Transverse colon (tissue), 4 donors: ENCODE data around the gene SEC23B. TPM values are rescaled to one million over a fixed set of nuclear protein-coding genes. Genes with fewer than 3 reads are reported as not detected.
A peak's percentile ranks its signal among the peaks of the same experiment; 100 is the strongest.

Source experiments
- DNase-seq: peaks from one replicate; pipeline ENCODE4 v3.0.0-alpha.2; 2019
- H3K27ac ChIP-seq, 4 donors: fragments of 200-600 bp; sonication (generic); 2 replicates each; pipeline ENCODE4 v1.5.1; 2016 to 2018; ENCODE audit warnings: inconsistent platforms in 4 of 4
- H3K27me3 ChIP-seq: fragments of 200-600 bp; sonication (generic); 2 replicates; pipeline ENCODE4 v1.5.1; 2017; ENCODE audit warnings: inconsistent platforms
- H3K36me3 ChIP-seq, 4 donors: fragments of 200-600 bp; sonication (generic); 2 replicates each; pipeline ENCODE4 v1.5.1; 2017 to 2019; ENCODE audit warnings: inconsistent platforms in 4 of 4
- H3K4me1 ChIP-seq, 4 donors: fragments of 200-600 bp; sonication (generic); 2 replicates each; pipeline ENCODE4 v1.5.1; 2017 to 2020; ENCODE audit warnings: inconsistent platforms in 4 of 4
- H3K4me3 ChIP-seq, 4 donors: fragments of 200-600 bp; sonication (generic); 1 replicate in 1 of 4; 2 replicates in 3 of 4; pipeline versions ENCODE4 v1.5.1 to v1.6.1; 2017 to 2019; ENCODE audit warnings: inconsistent platforms in 4 of 4
- H3K9me3 ChIP-seq, 2 donors: fragments of 200-600 bp; sonication (generic); 2 replicates each; pipeline ENCODE4 v1.5.1; 2017 to 2019; ENCODE audit warnings: inconsistent platforms in 2 of 2
- EP300 ChIP-seq: sonication (generic); formaldehyde crosslinking; IDR thresholded peaks from one replicate; pipeline ENCODE4 v1.6.1; 2017; ENCODE audit warnings: antibody characterized with exemption, low read depth
- POLR2A ChIP-seq: fragments of 450-650 bp; IDR thresholded peaks from one replicate; pipeline ENCODE4 v1.6.1; 2016; ENCODE audit warnings: antibody characterized with exemption, mild to moderate bottlenecking, moderate library complexity
- POLR2AphosphoS5 ChIP-seq, 3 donors: sonication (generic); formaldehyde crosslinking; IDR thresholded peaks; one replicate each; pipeline ENCODE4 v1.6.1; 2016; ENCODE audit warnings: antibody characterized with exemption in 3 of 3
- WGBS, 2 donors: methylation state at CpG; one replicate each; pipeline ENCODE4 v1.1.5; 2018; ENCODE audit warnings: low coverage in 1 of 2; 5-methylcytosine and 5-hydroxymethylcytosine counted together
- in situ Hi-C, 4 donors: fragments of 200-750 bp; cut with MboI; loops; one replicate each; pipeline versions ENCODE4 v1.15.0 to v1.15.1; 2017; ENCODE audit warnings: low sequenced_read_pairs in 3 of 4, low pct_ligation_motif_present in 1 of 4, low pct_unique_long_range_greater_than_20kb in 1 of 4
- intact Hi-C: fragments of 100-400 bp; cut with DNase I; formaldehyde crosslinking; loops from one replicate; pipeline ENCODE4 v1.15.1; 2023; ENCODE audit warnings: low total_unique reads
- total RNA-seq, 4 donors: library from RNA; depleted of rRNA; stranded (reverse); fragments of >200 nt; gene quantifications; one replicate each; pipeline ENCODE4 v1.1.0, GENCODE V29; 2016
- TF ChIP-seq, protein P1 (sequence below), 5 experiments: fragments of 200-600 bp in 3 of 5; fragments of 450-650 bp in 2 of 5; sonication (generic) in 3 of 5; IDR thresholded peaks; 1 replicate in 2 of 5; 2 replicates in 3 of 5; pipeline ENCODE4 v1.5.1; 2016 to 2017; ENCODE audit warnings: antibody characterized with exemption in 5 of 5, inconsistent platforms in 3 of 5, mild to moderate bottlenecking in 2 of 5, moderate library complexity in 1 of 5

The SEC23B gene
- total RNA-seq, 4 donors from 2014 or later = 16.8 to 38.0 (median 30.9) TPM

DNA sequence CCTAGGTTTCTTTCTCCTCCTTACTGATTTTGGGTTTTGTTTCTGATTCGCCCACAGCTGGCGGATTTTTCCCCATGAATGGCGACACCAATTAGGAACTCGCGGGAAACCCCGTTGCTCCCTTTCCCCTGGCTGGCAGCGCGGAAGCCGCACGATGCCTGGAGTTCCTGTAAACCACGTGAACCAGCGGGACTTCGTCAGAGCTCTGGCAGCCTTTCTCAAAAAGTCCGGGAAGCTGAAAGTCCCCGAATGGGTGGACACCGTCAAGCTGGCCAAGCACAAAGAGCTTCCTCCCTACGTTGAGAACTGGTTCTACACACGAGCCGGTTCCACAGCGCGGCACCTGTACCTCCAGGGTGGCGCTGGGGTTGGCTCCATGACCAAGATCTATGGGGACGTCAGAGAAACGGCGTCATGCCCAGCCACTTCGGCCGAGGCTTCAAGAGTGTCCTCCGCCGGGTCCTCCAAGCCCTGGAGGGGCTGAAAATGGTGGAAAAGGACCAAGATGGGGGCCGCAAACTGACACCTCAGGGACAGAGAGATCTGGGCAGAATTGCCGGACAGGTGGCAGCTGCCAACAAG is 3.2 kb upstream of the SEC23B start:
- TF ChIP-seq, protein P1, sequence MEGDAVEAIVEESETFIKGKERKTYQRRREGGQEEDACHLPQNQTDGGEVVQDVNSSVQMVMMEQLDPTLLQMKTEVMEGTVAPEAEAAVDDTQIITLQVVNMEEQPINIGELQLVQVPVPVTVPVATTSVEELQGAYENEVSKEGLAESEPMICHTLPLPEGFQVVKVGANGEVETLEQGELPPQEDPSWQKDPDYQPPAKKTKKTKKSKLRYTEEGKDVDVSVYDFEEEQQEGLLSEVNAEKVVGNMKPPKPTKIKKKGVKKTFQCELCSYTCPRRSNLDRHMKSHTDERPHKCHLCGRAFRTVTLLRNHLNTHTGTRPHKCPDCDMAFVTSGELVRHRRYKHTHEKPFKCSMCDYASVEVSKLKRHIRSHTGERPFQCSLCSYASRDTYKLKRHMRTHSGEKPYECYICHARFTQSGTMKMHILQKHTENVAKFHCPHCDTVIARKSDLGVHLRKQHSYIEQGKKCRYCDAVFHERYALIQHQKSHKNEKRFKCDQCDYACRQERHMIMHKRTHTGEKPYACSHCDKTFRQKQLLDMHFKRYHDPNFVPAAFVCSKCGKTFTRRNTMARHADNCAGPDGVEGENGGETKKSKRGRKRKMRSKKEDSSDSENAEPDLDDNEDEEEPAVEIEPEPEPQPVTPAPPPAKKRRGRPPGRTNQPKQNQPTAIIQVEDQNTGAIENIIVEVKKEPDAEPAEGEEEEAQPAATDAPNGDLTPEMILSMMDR (IDR thresholded peaks at IDR 0.05) = no peak
- no peak for TF ChIP-seq EP300
- no peak for TF ChIP-seq POLR2AphosphoS5 (IDR thresholded peaks at IDR 0.05)
- no peak for TF ChIP-seq POLR2A
- intact Hi-C loops = no loop called here
- Histone ChIP-seq H3K27ac (no peak overlapping the region), H3K27me3 (peaks cover 9% of the 10 kb centered on the region), H3K4me3 (no peak overlapping the region), H3K9me3 (no peaks in the 10 kb centered on the region), H3K4me1 (peaks cover 0 to 20% (median 10%) of the 10 kb centered on the region in 4 donors), H3K36me3 (no peaks in the 10 kb centered on the region)
- peak; percentile 9 for DNase-seq
- in situ Hi-C loops = no loop called here
- 87% methylated on average over 31 of the region's 31 CpGs; no CpG with 5 or more reads in 1 of the 2 donors for WGBS, 2 donors

DNA sequence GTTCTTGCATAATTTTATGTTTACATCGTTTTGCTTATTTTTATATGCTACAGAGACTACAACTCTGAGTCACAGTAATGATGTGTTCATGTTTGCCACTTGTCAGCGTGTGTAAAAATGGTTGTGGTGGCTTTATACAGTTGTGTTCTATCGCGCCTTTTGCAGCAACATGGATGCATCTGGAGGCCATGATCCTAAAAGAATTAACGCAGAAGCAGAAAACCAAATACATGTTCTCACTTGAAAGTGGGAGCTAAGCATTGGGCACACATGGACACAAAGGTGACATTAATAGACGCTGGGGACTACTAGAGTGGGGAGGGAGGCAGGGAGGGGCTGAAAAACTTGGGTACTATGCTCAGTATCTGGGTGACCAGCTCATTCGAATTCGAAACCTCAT is 996 bp upstream of the SEC23B start:
- peaks cover 0 to 29% (median 10%) of the 10 kb centered on the region in 4 donors for H3K4me1 ChIP-seq
- TF ChIP-seq, protein P1 (IDR thresholded peaks at IDR 0.05) = no peak
- TF ChIP-seq POLR2AphosphoS5 (IDR thresholded peaks at IDR 0.05) (no peak), POLR2A (no peak), EP300 (no peak)
- no peaks in the 10 kb centered on the region for H3K9me3 ChIP-seq
- peaks cover 9% of the 10 kb centered on the region for H3K27me3 ChIP-seq
- peaks cover 0 to 11% (median 3%) of the 10 kb centered on the region in 4 donors for H3K36me3 ChIP-seq
- intact Hi-C loops = no loop called here
- DNase-seq = peak; percentile 10
- peak overlapping the region; percentile 94 to 98 (median 96) for H3K27ac ChIP-seq
- 56 to 69% methylated on average over 8 of the region's 8 CpGs for WGBS, 2 donors
- H3K4me3 ChIP-seq = peak overlapping the region; percentile 27 to 85 (median 68)
- in situ Hi-C loops = no loop called here

DNA sequence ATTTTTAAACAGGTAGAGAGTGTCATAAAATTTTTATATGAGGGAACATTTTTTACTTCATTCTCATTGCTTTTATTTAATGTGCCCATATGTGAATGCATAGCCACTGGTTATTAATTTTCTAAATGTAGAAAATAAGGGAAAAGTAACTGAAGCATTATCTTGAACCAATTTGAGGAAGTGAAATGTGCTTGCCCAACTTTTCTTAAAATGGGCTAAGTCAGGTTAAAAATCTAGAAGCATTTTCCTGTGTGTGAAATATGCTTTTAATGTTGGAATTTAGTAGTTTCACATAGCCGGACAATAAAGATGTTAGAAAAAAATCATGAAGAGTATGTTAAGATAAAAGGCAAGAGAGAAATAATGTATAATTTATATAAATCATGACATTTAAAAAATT is 3.8 kb downstream of the SEC23B start:
- no peak overlapping the region for H3K4me3 ChIP-seq
- in situ Hi-C loops (no loop called here), intact Hi-C loops (no loop called here)
- H3K4me1 ChIP-seq = peaks cover 0 to 31% (median 10%) of the 10 kb centered on the region in 4 donors
- H3K27ac ChIP-seq = no peak overlapping the region
- TF ChIP-seq POLR2AphosphoS5 (IDR thresholded peaks at IDR 0.05) = no peak
- TF ChIP-seq POLR2A = no peak
- TF ChIP-seq EP300 = no peak
- TF ChIP-seq, protein P1 (IDR thresholded peaks at IDR 0.05) = no peak
- DNase-seq = no peak
- H3K27me3 ChIP-seq = no peaks in the 10 kb centered on the region
- no peaks in the 10 kb centered on the region for H3K9me3 ChIP-seq
- H3K36me3 ChIP-seq = peaks cover 0 to 48% (median 11%) of the 10 kb centered on the region in 4 donors
- WGBS, 2 donors = 82 to 93% methylated on average over 1 of the region's 1 CpG

DNA sequence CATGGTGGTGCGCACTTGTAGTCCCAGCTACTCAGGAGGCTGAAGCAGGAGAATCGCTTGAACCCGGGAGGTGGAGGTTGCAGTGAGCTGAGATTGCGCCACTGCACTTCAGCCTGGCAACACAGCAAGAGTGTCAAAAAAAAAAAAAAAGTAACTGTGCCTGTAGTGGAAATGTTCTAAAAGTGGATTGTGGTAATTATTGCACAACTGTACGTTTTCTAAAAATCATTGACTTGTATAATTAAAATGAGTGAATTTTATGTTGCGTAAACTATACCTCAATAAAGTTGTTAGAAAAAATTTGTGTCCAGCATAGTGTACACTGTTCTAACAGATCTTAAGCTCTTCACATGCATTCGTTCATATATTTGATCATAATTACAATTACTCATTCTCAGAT is 5.5 kb downstream of the SEC23B start:
- Histone ChIP-seq H3K9me3 (no peaks in the 10 kb centered on the region), H3K4me3 (no peak overlapping the region), H3K36me3 (peaks cover 0 to 54% (median 11%) of the 10 kb centered on the region in 4 donors), H3K27me3 (no peaks in the 10 kb centered on the region), H3K27ac (no peak overlapping the region), H3K4me1 (peaks cover 0 to 25% (median 7%) of the 10 kb centered on the region in 4 donors)
- in situ Hi-C loops (no loop called here), intact Hi-C loops (no loop called here)
- TF ChIP-seq EP300 (no peak), POLR2AphosphoS5 (IDR thresholded peaks at IDR 0.05) (no peak), POLR2A (no peak)
- TF ChIP-seq, protein P1 (IDR thresholded peaks at IDR 0.05) = no peak
- no peak for DNase-seq
- WGBS, 2 donors = 82 to 83% methylated on average over 7 of the region's 7 CpGs
